Endometrial microvascular endothelial cells (primary cell): Measurements from ENCODE around the gene BHLHE41. TPM values are rescaled to one million over a fixed set of nuclear protein-coding genes. Genes with fewer than 3 reads are reported as not detected.

ENCODE experiments used
- in situ Hi-C: cut with HindIII; loops from 2 replicates; pipeline ENCODE4 v1.10.0; 2017; ENCODE audit warnings: low sequenced_read_pairs, low pct_unique_long_range_greater_than_20kb; ENCODE audit errors: inconsistent ontology term
- total RNA-seq: library from RNA; depleted of rRNA; stranded (reverse); fragments of >200 nt; gene quantifications from one replicate; pipeline ENCODE4 v1.2.3, GENCODE V29; 2015; ENCODE audit errors: inconsistent ontology term

BHLHE41 gene
- total RNA-seq, 1 donor from 2014 or later = 0.56 TPM

DNA sequence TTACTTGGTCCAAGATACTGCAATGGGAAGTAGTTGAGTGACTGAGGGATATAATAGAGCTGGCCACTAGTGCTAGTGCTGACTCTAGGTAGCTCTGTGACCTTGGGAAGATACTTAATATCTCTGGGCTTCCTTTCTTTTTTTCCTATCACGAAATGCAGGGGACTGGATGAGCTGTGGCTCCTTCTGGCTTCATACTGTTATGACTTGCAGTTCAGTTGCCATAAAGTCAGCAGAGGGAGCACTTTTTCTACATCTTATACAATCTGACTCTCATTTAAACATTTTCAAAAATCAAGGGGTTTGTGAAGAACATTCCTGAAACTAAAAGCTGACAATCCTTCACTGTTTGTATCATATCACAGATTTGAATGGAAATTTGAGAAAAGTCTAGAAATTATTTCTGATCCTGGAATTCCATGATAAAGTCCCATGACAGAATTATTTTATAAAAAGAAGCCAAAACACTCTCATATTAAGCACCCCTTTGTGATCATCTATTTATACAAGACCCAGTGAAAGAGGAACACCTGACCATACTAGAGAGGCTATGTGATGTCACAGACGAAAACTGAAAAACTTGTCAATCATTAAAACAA, 5.3 kb downstream of the BHLHE41 start:
- in situ Hi-C loops = loop anchor here (25.0 kb wide), 1 partner anchor 518 kb away; no protein-coding TSS in a partner anchor

DNA sequence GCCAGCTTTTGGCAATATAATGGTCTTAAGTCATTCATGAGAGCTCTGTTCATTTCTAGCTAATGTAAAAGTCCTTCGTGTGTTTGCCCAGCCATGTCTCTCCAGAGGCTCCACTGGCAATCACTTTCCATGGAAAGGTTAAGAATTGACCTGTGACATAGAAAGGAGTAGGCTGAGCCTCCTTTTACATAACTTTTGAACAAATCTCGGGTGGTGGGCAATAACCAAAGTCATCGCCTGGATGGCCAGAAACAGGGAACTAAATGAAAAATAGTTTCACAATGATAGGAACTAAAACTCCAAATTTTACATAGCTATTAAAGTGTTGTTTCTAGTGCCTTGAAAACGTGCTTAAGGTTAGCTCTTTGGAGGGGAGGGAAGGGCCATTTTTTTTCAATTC, 6.5 kb downstream of the BHLHE41 start:
- in situ Hi-C loops = loop anchor here (25.0 kb wide), 1 partner anchor 519 kb away; no protein-coding TSS in a partner anchor

DNA sequence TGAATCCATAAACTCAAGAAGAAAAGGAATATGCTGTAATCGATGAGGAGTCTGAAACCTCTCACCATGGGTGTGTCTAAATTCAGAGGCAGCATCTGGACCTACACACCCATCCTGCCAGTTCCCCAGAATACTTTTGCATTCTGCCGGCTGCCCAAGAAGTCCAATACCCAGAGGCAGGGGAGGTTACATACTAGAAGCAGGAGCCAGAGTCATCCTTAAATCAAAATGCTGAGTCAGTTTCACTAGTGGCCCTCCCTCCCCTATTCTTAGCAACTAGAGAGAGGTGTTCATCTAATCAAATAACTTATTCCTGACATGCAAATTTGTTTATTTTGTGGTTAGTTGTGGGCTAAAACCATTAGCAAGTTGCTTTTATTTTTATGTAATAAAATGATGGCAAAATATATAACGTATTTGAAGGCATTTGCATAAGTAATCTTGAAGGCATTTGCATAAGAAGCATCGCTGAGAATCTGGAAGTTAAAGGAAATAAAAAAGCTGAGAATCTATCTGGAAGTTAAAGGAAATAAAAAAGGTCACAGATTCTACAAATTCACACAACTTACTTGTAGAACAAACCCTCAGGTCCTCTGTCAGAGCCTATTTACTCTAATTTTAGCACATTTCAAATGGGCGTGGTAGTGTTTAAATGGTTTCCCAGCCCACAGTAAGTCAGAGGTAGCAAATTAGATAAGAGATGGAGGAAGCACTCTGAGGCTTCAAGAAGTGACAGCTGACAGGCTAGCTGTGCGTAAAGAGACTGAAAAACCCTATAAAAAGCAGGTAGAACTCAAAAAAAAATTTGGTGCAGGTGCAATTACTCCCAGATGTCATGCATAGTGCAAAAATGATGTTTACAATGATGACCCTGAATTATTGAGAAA, 7.8 kb downstream of the BHLHE41 start:
- in situ Hi-C loops = loop anchor here (25.0 kb wide), 1 partner anchor 520 kb away; no protein-coding TSS in a partner anchor

DNA sequence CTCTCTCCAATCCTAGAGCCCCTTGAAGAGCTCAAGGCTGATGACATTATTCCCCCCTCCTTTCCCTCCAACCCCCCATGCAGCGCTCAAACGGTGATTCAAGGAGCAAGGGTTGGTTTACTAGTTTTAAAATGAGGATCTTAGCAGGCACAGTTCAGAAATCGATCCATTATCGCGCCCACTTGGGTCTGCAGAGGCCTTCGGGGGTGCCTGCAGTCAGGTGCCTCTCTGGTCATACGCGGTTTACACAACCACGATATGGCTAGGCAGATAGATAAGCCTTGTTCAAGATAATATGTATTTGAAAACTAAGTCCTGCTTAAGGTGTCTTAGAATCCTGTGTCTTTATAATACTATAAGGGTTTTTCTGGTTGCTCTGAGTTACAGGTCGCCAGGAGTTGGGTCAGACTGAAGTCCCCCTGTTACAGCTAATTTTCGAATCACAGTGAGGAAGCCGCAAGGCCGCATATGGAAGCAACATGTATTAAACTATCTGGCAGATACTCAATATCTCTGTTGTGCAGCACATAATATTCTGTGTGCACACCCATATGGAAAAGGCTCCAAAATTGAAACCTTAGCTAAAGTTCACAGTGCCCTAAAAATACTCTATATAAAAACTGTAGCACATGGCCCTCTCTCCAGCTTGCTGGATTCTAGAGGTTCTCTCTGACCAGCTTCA, 10.0 kb downstream of the BHLHE41 start:
- in situ Hi-C loops = loop anchor here (25.0 kb wide), 1 partner anchor 522 kb away; no protein-coding TSS in a partner anchor

DNA sequence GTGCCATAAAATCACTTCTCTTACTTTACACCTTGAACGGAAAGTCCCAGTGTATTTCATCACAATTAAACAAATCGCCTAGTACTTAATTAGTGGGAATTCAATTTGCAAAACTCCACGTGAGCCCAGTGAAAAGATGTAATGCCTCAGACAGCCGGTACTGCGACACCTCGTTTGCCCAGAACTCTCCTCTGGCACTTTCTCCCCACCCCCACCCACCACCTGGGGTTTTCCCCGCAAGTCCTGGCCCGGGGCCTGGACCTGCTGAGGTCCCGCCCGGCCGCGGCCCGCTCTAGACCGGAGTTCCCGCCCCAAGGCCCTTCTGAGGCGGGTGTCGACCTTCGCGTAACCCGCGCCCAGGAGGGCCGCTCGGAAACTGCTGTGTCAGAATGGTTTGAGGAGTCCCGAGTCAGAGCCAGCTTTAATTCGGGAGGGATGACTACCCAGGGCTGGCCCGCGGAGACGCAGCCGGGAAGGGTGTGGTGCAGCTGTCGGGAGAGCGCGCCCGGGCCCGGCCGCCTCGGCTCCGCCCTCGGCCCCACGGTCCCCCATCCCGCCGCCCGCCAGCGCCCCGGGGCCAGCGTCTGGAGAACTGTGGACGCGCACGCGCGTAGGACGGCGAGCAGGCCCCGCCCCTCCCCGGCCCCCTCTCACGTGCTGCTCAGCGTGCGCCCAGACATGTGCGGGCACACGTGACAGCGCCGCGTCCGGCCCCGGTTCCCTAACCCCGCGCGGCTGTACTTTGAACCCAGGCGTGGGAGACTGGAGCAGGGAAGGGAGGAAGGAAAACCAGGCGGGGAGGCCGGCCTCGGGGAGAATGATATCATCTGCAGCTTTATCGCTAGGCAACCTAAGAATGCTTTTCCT, 10.8 kb downstream of the BHLHE41 start:
- in situ Hi-C loops = loop anchor here (25.0 kb wide), 1 partner anchor 523 kb away; no protein-coding TSS in a partner anchor

DNA sequence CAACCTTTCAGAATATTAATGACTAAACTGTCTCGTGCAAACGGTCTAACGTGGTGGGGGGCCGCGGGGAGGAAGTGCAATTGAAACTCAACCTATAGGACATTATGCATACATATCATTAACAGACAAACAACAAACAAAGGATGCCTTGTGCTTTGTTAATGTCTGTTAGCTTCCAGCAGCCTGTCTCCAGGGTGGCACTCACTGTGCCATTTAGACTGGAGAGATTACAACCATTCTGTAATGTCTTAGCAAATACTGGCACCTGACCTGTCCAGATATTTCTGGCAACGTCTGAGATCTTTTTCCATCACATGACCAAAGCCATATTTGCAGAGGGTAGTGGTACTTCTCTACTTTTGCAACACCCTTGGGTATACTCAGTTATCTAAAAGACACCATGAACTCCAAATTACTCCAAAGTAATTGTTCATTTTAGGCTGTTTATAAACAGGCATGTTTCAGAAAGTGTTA, 11.6 kb downstream of the BHLHE41 start:
- in situ Hi-C loops = loop anchor here (25.0 kb wide), 1 partner anchor 524 kb away; no protein-coding TSS in a partner anchor

DNA sequence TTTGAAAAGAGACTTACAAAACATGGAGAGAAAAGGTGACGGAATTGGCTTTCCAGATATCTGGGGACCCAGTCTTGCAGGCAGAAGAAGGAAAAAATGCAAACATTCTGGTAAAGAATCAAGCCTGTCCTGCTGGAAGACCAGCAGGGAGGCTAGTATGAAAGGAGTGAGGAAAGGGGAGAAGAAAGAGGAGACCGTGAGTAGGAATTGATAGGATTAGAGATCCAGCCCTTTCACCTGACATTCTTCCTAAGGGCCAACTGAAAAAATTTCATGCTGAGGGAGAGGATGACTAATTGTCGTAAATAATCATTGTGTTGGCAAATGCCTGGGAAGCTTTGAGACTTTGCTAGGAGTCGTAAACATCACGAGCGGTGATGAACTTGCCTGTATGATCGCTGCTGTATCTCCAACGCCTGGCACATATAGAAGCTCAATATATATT, 12.1 kb downstream of the BHLHE41 start:
- in situ Hi-C loops = loop anchor here (25.0 kb wide), 1 partner anchor 525 kb away; no protein-coding TSS in a partner anchor

DNA sequence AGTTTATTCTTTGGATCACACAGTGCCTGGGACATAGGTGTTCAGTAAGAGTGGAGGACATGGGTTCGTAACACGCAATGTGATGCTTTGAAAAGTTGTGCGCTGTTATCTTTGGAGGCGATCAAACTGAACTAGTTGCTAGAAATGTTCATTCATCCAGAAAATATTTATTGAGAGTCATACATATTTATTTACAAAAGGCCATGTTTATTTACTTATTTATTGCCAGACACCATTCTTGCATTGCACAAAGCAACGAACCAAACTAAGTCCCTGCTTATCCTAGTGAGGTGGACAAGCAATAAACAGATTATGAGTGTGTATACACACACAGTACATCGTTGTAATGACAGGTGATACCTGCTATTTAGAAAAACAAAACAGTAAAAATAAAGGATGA, 12.6 kb downstream of the BHLHE41 start:
- in situ Hi-C loops = loop anchor here (25.0 kb wide), 1 partner anchor 525 kb away; no protein-coding TSS in a partner anchor

DNA sequence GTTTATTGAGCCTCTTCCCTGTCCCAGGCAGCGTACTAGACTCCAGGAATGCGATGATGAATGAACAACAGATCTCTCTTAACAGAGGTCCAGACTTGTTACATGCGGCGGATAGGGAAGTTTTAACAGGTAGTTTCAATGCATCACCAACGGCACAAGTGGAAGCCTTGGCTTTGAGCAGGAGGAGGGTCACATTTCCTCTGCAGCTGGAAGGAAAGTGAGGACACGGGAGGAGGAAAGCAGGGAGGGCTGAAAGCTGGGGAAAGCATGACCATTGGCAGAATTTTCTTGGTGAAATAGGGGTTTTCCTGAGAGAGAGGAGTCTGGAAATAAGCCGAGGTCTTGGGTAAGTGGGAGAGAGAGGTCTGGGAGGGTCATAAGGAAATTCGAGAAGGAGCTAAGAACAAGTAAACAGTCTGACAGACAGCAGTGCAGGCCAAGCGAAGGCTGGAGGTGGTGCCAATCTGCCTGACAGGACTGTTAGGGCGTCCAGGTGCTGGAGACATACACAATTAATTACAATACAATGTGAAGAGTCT, 15.4 kb downstream of the BHLHE41 start:
- in situ Hi-C loops = loop anchor here (25.0 kb wide), 1 partner anchor 528 kb away; no protein-coding TSS in a partner anchor

DNA sequence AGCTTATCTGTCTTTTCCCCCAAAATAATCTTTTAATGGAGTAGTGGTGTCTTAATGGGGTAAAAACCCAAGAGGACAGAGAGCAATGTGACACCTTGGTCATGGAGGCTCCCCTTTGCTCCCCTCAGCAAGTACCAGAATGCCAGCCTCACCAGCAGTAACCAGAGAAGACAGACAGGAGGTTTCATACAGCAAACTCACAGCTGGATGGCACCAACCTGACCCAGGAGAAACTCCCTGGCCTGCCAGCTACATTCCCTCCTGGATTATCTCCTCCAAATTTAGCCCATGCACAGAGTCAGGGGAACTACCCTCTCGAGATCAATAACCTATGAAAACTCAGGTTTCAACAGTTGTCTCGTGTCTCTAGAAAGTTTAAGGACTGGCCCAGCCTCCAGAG, 15.9 kb downstream of the BHLHE41 start:
- in situ Hi-C loops = loop anchor here (25.0 kb wide), 1 partner anchor 528 kb away; no protein-coding TSS in a partner anchor

DNA sequence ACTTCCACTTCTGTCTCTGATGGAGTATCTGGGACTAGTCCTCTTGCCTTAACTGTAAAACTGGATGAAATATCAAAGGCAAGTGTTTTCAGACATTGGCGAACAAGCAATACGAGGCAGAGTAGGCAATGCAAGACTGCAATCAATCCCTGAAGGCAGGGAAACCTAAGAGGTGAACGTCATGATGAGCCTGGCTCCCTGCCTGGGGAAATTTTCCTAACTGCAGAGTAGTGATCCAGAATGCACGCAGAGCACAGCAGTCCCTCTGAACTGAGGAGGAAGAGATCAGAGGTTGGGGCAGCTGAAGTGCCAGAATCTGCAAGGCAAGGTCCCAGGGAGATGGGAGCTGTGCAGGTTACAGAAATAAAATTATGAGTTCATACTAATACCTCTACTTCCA, 18.5 kb downstream of the BHLHE41 start:
- in situ Hi-C loops = loop anchor here (25.0 kb wide), 1 partner anchor 531 kb away; no protein-coding TSS in a partner anchor

DNA sequence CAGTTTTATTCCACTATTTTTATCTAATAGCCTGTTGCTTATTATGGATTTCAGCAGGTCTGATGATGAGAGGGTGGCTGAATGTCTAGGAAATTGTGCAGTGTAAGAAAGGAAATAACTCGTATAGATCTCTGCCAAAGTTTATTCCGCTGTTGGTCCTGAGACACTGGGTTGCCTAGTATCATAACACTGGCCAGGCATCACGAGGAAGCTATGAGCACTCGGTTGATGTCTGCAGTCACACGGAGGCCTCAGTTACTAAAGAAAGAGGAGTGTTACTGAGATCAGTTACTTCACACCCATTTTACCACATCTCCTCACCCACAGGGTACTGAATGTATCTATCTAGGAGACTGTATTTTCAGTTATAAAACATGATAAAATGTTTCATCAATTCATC, 21.9 kb downstream of the BHLHE41 start:
- in situ Hi-C loops = loop anchor here (25.0 kb wide), 1 partner anchor 534 kb away; no protein-coding TSS in a partner anchor

DNA sequence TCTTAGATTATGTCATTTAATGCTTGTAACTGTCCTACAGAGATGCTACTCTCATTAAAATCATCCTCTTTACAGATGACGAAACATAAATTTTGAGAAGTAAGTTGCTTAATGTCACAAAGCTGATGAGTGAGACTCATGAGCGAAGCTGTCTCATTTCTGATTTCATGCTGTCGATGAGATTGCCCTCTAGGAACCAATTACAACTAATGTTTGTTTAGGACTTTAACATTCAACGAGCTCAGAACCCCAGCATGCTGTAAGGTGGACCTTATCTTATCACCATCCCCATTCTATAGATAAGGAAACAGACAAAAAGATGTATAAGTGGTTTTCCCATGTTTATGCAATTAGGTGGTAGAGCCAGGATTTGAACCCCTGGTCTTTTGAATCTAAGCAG, 23.1 kb downstream of the BHLHE41 start:
- in situ Hi-C loops = loop anchor here (25.0 kb wide), 1 partner anchor 536 kb away; no protein-coding TSS in a partner anchor

DNA sequence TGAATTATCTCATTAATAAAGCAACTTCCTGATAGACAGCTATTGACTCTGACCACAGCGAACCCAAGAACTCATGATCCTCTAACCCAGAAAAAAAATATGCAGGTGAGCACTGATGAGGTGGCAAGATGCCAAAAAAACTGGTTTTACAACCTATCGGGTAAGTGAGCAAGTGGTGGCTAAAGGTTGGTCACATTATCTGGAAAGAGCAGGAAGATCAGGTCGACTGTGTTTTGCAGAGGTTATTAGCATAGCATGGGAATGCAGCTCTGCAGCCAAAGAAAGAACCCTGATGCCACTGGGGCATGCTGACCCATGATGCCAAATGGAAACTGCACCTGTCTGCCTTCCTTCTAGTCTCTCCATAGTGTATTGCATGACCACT, 23.5 kb downstream of the BHLHE41 start:
- in situ Hi-C loops = loop anchor here (25.0 kb wide), 1 partner anchor 536 kb away; no protein-coding TSS in a partner anchor

DNA sequence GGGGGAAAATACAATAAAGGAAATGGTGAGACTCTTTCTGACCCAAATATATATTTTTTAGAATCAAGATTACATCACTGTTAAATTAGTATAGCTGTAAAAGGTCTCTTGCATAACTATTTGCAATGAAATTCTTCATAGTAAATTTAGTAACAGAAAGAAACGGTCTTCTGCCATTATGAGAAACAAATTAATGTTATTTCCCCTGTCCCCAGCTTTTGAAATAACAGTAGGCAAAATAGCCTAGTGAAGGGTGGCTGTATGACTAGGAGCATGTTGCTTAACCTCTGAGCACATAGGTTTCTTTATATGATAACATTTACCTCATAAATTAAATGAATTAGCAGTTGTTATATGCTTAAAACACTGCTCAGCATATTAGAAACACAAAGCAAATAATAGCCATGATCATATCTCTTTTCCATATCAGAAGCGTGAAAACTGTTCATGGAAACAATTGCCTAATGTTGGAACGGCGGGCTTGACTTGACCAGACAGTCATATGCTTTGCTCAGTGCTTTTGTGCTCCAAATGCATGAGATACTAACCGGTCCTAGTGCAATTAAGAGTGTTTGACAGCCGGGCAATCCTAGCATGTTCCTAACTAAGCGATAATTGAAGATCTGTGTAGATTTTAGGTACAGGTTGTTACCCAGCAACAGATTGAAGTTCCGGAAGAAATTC, 24.0 kb downstream of the BHLHE41 start:
- in situ Hi-C loops = loop anchor here (25.0 kb wide), 1 partner anchor 536 kb away; no protein-coding TSS in a partner anchor

DNA sequence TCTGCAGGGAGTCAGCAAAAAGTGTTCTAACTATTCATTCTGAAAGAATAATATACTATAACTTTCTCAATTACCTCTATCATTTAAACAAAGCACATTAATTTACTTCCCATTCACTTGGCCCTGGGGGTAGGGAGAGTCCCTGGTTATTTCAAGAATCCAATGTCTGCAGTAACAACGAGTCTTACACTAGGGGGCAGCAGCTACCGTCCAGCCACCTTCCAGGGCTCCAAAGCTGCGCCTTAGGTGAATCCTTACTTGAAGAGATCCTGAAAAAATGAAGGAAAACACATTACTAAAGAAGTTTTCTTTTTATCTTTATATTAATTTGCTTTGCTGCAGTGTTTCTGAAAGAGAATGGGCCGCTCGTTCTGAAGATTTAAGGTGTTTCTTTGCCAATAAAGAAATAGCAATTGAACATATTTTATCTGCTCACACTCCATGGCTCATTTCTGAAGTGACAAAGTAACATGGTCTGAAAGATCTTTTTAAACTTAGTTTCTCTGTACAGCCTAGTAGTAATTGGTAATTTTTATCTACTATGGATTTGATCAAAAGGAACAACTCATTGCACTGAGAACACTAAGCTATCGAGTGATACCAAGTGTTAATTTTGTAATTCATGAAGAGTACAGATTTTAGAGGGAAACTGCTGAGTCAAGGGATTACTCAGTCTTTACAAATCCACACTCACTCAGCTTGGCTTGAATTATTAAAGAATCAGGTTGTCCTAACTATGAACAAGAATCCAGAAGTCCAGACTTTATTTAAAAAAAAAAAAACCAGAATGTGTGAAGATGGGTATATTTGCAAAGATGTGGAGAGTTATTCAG, 27.6 kb downstream of the BHLHE41 start:
- in situ Hi-C loops = no loop called here
